Tibial nerve (tissue), 4 donors: ENCODE measurements around the gene SETD1B. TPM values are rescaled to one million over a fixed set of nuclear protein-coding genes. Genes with fewer than 3 reads are reported as not detected.

Experiments used
- DNase-seq, 2 donors: peaks; one replicate each; pipeline ENCODE4 v3.0.0-alpha.2; 2019; ENCODE audit warnings: low spot score in 2 of 2
- H3K27ac ChIP-seq, 4 donors: fragments of 200-600 bp; sonication (generic) in 3 of 4; one replicate each; pipeline ENCODE4 v1.5.1; 2017 to 2019; ENCODE audit warnings: mild to moderate bottlenecking in 1 of 4
- H3K27me3 ChIP-seq, 2 donors: fragments of 200-600 bp; sonication (generic) in 1 of 2; one replicate each; pipeline versions ENCODE4 v1.5.1 to v1.6.0; 2017 to 2019
- H3K36me3 ChIP-seq, 3 donors: fragments of 200-600 bp; sonication (generic); one replicate each; pipeline ENCODE4 v1.5.1; 2018 to 2019
- H3K4me1 ChIP-seq, 4 donors: fragments of 200-600 bp; sonication (generic) in 3 of 4; one replicate each; pipeline ENCODE4 v1.5.1; 2017 to 2019
- H3K4me3 ChIP-seq, 4 donors: fragments of 200-600 bp; sonication (generic) in 3 of 4; one replicate each; pipeline ENCODE4 v1.5.1; 2017 to 2019; ENCODE audit warnings: mild to moderate bottlenecking in 1 of 4, moderate library complexity in 1 of 4
- H3K9me3 ChIP-seq, 4 donors: fragments of 200-600 bp; sonication (generic) in 3 of 4; one replicate each; pipeline ENCODE4 v1.5.1; 2017 to 2019
- EP300 ChIP-seq, 2 donors: sonication (generic); formaldehyde crosslinking; IDR thresholded peaks; one replicate each; pipeline ENCODE4 v1.6.1; 2017; ENCODE audit warnings: antibody characterized with exemption in 2 of 2, mild to moderate bottlenecking in 1 of 2
- POLR2A ChIP-seq, 2 donors: fragments of 450-650 bp; IDR thresholded peaks; one replicate each; pipeline ENCODE4 v1.6.1; 2017; ENCODE audit warnings: antibody characterized with exemption in 2 of 2, mild to moderate bottlenecking in 2 of 2, moderate library complexity in 2 of 2
- WGBS, 2 donors: methylation state at CpG; one replicate each; pipeline ENCODE4 v1.1.5; 2018; 5-methylcytosine and 5-hydroxymethylcytosine counted together
- total RNA-seq, 4 donors: library from RNA; depleted of rRNA; stranded (reverse); fragments of >200 nt; gene quantifications; one replicate each; pipeline ENCODE4 v1.1.0, GENCODE V29; 2016
- TF ChIP-seq, protein P1 (sequence below), 5 experiments: fragments of 200-600 bp in 3 of 5; fragments of 450-650 bp in 2 of 5; sonication (generic) in 3 of 5; IDR thresholded peaks; one replicate each; pipeline ENCODE4 v1.5.1; 2016 to 2019; ENCODE audit warnings: antibody characterized with exemption in 5 of 5, mild to moderate bottlenecking in 3 of 5, moderate library complexity in 2 of 5

SETD1B gene
- total RNA-seq, 4 donors from 2014 or later, result 9.4 to 18.3 (median 12.2) TPM

GRCh38 chr12:121822393-121823100, 18.7 kb downstream of the SETD1B start:
- Histone ChIP-seq H3K27ac (no peak overlapping the region), H3K36me3 (peaks cover 8 to 99% (median 36%) of the 10 kb centered on the region in 3 donors), H3K9me3 (no peaks in the 10 kb centered on the region), H3K4me3 (no peak overlapping the region), H3K27me3 (no peaks in the 10 kb centered on the region), H3K4me1 (peaks cover 0 to 3% (median 0%) of the 10 kb centered on the region in 4 donors)
- DNase-seq, result no peak
- TF ChIP-seq, protein P1, sequence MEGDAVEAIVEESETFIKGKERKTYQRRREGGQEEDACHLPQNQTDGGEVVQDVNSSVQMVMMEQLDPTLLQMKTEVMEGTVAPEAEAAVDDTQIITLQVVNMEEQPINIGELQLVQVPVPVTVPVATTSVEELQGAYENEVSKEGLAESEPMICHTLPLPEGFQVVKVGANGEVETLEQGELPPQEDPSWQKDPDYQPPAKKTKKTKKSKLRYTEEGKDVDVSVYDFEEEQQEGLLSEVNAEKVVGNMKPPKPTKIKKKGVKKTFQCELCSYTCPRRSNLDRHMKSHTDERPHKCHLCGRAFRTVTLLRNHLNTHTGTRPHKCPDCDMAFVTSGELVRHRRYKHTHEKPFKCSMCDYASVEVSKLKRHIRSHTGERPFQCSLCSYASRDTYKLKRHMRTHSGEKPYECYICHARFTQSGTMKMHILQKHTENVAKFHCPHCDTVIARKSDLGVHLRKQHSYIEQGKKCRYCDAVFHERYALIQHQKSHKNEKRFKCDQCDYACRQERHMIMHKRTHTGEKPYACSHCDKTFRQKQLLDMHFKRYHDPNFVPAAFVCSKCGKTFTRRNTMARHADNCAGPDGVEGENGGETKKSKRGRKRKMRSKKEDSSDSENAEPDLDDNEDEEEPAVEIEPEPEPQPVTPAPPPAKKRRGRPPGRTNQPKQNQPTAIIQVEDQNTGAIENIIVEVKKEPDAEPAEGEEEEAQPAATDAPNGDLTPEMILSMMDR (IDR thresholded peaks at IDR 0.05), result no peak
- TF ChIP-seq POLR2A (IDR thresholded peaks at IDR 0.05) (no peak), EP300 (IDR thresholded peaks at IDR 0.05) (no peak)
- WGBS, 2 donors, result 79 to 88% methylated on average over 28 to 37 of the region's 39 CpGs

DNA sequence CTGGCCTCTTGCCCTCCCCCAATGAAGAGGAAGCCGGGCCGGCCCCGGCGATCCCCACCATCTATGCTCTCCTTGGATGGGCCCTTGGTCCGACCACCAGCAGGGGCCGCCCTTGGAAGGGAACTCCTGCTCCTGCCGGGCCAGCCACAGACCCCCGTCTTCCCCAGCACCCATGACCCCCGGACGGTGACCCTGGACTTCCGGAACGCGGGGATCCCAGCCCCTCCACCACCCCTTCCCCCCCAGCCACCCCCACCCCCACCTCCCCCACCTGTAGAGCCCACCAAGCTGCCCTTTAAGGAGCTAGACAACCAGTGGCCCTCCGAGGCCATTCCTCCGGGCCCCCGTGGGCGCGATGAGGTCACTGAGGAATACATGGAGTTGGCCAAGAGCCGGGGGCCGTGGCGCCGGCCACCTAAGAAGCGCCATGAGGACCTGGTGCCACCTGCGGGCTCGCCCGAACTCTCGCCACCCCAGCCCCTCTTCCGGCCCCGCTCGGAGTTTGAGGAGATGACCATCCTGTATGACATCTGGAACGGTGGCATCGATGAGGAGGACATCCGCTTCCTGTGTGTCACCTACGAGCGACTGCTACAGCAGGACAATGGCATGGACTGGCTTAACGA, 19.4 kb downstream of the SETD1B start:
- 81 to 83% methylated on average over 27 to 35 of the region's 36 CpGs for WGBS, 2 donors
- peaks cover 0 to 3% (median 0%) of the 10 kb centered on the region in 4 donors for H3K4me1 ChIP-seq
- peaks cover 8 to 99% (median 38%) of the 10 kb centered on the region in 3 donors for H3K36me3 ChIP-seq
- no peaks in the 10 kb centered on the region for H3K9me3 ChIP-seq
- TF ChIP-seq EP300 (IDR thresholded peaks at IDR 0.05) (no peak), POLR2A (IDR thresholded peaks at IDR 0.05) (no peak)
- TF ChIP-seq, protein P1 (IDR thresholded peaks at IDR 0.05), result no peak
- H3K27me3 ChIP-seq, result no peaks in the 10 kb centered on the region
- H3K4me3 ChIP-seq, result no peak overlapping the region
- DNase-seq, result no peak
- H3K27ac ChIP-seq, result no peak overlapping the region

DNA sequence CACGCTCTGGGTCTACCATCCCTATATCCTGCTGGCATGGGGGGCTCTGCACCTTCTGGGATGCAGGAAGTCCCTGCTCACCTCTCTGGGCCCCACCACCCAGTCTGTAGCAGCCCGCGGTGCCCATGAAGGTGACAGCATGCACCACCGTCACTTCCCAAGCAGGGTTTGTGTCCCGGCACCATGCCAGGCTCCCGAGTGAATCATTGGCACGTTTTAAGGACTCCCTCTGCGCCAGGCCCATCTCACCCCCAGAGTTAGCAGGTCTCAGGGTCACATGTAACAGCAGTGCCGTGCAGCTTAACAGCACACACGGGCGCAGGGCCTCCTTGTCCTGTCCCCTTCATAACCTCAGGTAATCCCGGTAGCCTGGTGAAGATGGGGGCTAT, 19.9 kb downstream of the SETD1B start:
- DNase-seq, result no peak
- Histone ChIP-seq H3K4me1 (peaks cover 0 to 3% (median 0%) of the 10 kb centered on the region in 4 donors), H3K27ac (no peak overlapping the region), H3K36me3 (peaks cover 8 to 99% (median 43%) of the 10 kb centered on the region in 3 donors), H3K9me3 (no peaks in the 10 kb centered on the region), H3K4me3 (no peak overlapping the region), H3K27me3 (no peaks in the 10 kb centered on the region)
- 78 to 81% methylated on average over 12 of the region's 12 CpGs for WGBS, 2 donors
- TF ChIP-seq POLR2A (IDR thresholded peaks at IDR 0.05), result no peak

- no peak for DNase-seq
- peaks cover 0 to 3% (median 0%) of the 10 kb centered on the region in 4 donors for H3K4me1 ChIP-seq
- H3K36me3 ChIP-seq, result peaks cover 8 to 99% (median 34%) of the 10 kb centered on the region in 3 donors
- no peak overlapping the region for H3K4me3 ChIP-seq
- H3K27ac ChIP-seq, result peak overlapping the region in 1 of 4 donors; percentile 34
- H3K27me3 ChIP-seq, result no peaks in the 10 kb centered on the region
- TF ChIP-seq, protein P1 (IDR thresholded peaks at IDR 0.05), result no peak
- TF ChIP-seq POLR2A (IDR thresholded peaks at IDR 0.05) (no peak), EP300 (IDR thresholded peaks at IDR 0.05) (no peak)
- no peaks in the 10 kb centered on the region for H3K9me3 ChIP-seq
- WGBS, 2 donors, result 84 to 87% methylated on average over 18 of the region's 18 CpGs
Observed at GRCh38 chr12:121825041-121825523, 21.3 kb downstream of the SETD1B start.

DNA sequence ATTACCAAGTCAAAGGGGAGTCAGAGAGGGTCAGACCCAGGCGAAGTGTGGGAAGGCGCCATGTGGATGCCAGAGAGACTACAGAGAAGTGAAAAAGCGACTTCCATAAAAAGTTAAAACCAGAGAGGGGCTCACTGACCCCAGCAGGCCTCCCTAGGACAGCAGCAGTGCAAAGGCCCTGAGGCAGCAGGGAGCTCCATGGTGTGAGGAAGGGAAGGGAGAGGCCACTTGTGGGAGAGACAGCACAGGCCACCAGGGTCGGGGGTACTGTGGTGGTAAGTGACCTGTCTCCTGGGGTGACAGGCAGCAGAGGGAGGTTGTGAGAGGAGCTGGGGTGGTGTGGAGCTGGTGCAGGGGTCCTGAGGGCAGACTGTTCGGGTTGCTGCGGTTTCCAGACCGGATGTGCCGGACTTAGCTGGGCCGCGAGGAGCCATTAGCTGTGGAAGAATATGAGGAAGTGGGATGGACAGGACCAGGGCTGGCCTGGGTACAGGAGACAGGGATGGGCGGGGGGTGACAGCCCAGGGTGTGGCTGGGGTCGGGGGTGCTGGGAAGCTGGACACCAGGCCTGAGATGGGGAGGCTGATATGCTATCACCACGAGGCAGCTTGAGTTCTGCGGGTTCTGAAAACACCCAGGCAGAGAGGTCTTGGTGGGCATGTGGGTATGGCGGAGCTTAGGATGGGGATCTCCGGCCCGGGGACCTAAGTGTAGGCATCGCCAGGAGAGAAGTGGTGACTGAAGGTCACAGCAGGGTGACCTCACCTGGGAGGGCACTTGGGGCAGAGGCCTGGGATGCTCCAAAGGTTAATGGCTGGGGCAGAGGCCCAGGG, 22.7 kb downstream of the SETD1B start:
- H3K36me3 ChIP-seq, result peaks cover 5 to 99% (median 33%) of the 10 kb centered on the region in 3 donors
- TF ChIP-seq, protein P1 (IDR thresholded peaks at IDR 0.05), result no peak
- TF ChIP-seq POLR2A (IDR thresholded peaks at IDR 0.05) (no peak), EP300 (IDR thresholded peaks at IDR 0.05) (no peak)

More for the DNA sequence above, 22.7 kb downstream of the SETD1B start:
- Histone ChIP-seq H3K4me3 (no peak overlapping the region), H3K4me1 (peaks cover 0 to 3% (median 0%) of the 10 kb centered on the region in 4 donors), H3K27ac (no peak overlapping the region), H3K9me3 (no peaks in the 10 kb centered on the region), H3K27me3 (no peaks in the 10 kb centered on the region)
- WGBS, 2 donors, result 89 to 90% methylated on average over 18 of the region's 18 CpGs
- DNase-seq, result no peak
